Left lung (tissue), 10 donors: ENCODE measurements around the gene ARFGAP1. TPM values are rescaled to one million over a fixed set of nuclear protein-coding genes. Genes with fewer than 3 reads are reported as not detected.

ENCODE experiments used
- ATAC-seq: fragments of 200-7000 bp; cut with Tn5 transposase; one replicate; pipeline ENCODE4 v1.9.1; 2020; ENCODE audit warnings: moderate library complexity
- DNase-seq, 4 donors: peaks; one replicate each; pipeline ENCODE4 v3.0.0-alpha.2; 2013 to 2020
- H3K27ac ChIP-seq, 2 donors: fragments of 200-600 bp; sonication (generic) in 1 of 2; one replicate each; pipeline versions ENCODE4 v1.5.0 to v1.8.0; 2020 to 2021
- H3K27me3 ChIP-seq, 2 donors: fragments of 200-600 bp; sonication (generic) in 1 of 2; one replicate each; pipeline versions ENCODE4 v1.5.0 to v1.8.0; 2020 to 2021
- H3K36me3 ChIP-seq, 2 donors: fragments of 200-600 bp; sonication (generic) in 1 of 2; one replicate each; pipeline versions ENCODE4 v1.5.0 to v1.8.0; 2020 to 2021
- H3K4me1 ChIP-seq, 2 donors: fragments of 200-600 bp; one replicate each; pipeline ENCODE4 v1.8.0; 2021
- H3K4me3 ChIP-seq, 2 donors: fragments of 200-600 bp; sonication (generic) in 1 of 2; one replicate each; pipeline versions ENCODE4 v1.5.0 to v1.8.0; 2020 to 2021; ENCODE audit warnings: mild to moderate bottlenecking in 1 of 2
- H3K9me3 ChIP-seq, 2 donors: fragments of 200-600 bp; sonication (generic) in 1 of 2; one replicate each; pipeline versions ENCODE4 v1.5.0 to v1.8.0; 2020 to 2021
- CTCF ChIP-seq, 2 donors: fragments of 200-600 bp; sonication (generic) in 1 of 2; IDR thresholded peaks; one replicate each; pipeline versions ENCODE4 v1.5.0 to v1.8.0; 2021; ENCODE audit warnings: antibody characterized with exemption in 2 of 2
- intact Hi-C, 2 donors: fragments of 100-400 bp; cut with DNase I; formaldehyde crosslinking; loops; one replicate each; pipeline versions ENCODE4 v1.11.2 to v1.14.2; 2022
- polyA plus RNA-seq, 6 donors: library from polyadenylated mRNA; unstranded; fragments of 120-200 nt; gene quantifications; one replicate each; pipeline ENCODE4 v1.2.1, GENCODE V29; 2013; ENCODE audit not compliant: insufficient read length in 6 of 6
- total RNA-seq, 2 donors: library from RNA; stranded (reverse); fragmentation: NEBNext Ultra II Directional; extraction: Animal tissue kit (Norgen Biotek cat#: 25700); gene quantifications; one replicate each; pipeline ENCODE4 v1.2.1, GENCODE V29; 2021
- donor health status: DM: no; HTN: yes; CAD: no.
- donor health status: DM: no; HTN: no; CAD: no.

Gene ARFGAP1
- total and polyA plus RNA-seq, 8 donors = 53.1 to 87.5 (median 70.2) TPM

- no peak overlapping the region for H3K27ac ChIP-seq
Measured at GRCh38 chr20:63273635-63274380, 1.2 kb downstream of the ARFGAP1 start.

GRCh38 chr20:63274381-63275228 lies 2.0 kb downstream of the ARFGAP1 start:
- DNase-seq (no peak), ATAC-seq (no peak)
- no peaks in the 10 kb centered on the region for H3K9me3 ChIP-seq
- intact Hi-C loops = no loop called here
- no peak overlapping the region for H3K27ac ChIP-seq
- peaks cover 4 to 30% of the 10 kb centered on the region in 2 donors for H3K4me1 ChIP-seq
- H3K36me3 ChIP-seq = peaks cover 0 to 41% of the 10 kb centered on the region in 2 donors
- TF ChIP-seq CTCF (IDR thresholded peaks at IDR 0.05) = no peak
- H3K27me3 ChIP-seq = no peaks in the 10 kb centered on the region
- H3K4me3 ChIP-seq = no peak overlapping the region

More at GRCh38 chr20:63273635-63274380, 1.2 kb downstream of the ARFGAP1 start:
- intact Hi-C loops = no loop called here
- no peak for TF ChIP-seq CTCF (IDR thresholded peaks at IDR 0.05)
- H3K9me3 ChIP-seq = no peaks in the 10 kb centered on the region
- peaks cover 0 to 4% of the 10 kb centered on the region in 2 donors for H3K27me3 ChIP-seq
- peak in 1 of 4 donors; percentile 72 for DNase-seq
- H3K4me1 ChIP-seq = peaks cover 4 to 30% of the 10 kb centered on the region in 2 donors
- no peak for ATAC-seq
- H3K4me3 ChIP-seq = peak overlapping the region; percentile 68 to 90
- peaks cover 0 to 33% of the 10 kb centered on the region in 2 donors for H3K36me3 ChIP-seq

- TF ChIP-seq CTCF (IDR thresholded peaks at IDR 0.05) = no peak
- no peak for ATAC-seq
- Histone ChIP-seq H3K27ac (no peak overlapping the region), H3K36me3 (peaks cover 0 to 53% of the 10 kb centered on the region in 2 donors), H3K4me3 (no peak overlapping the region), H3K9me3 (no peaks in the 10 kb centered on the region), H3K4me1 (peaks cover 4 to 30% of the 10 kb centered on the region in 2 donors), H3K27me3 (no peaks in the 10 kb centered on the region)
- intact Hi-C loops = no loop called here
- DNase-seq = no peak
Measured at GRCh38 chr20:63275825-63276224, 3.2 kb downstream of the ARFGAP1 start.

GRCh38 chr20:63276956-63277355 lies 4.3 kb downstream of the ARFGAP1 start:
- Histone ChIP-seq H3K36me3 (peaks cover 0 to 65% of the 10 kb centered on the region in 2 donors), H3K27me3 (no peaks in the 10 kb centered on the region), H3K9me3 (no peaks in the 10 kb centered on the region), H3K27ac (no peak overlapping the region), H3K4me1 (peaks cover 0 to 24% of the 10 kb centered on the region in 2 donors), H3K4me3 (no peak overlapping the region)
- intact Hi-C loops = no loop called here
- no peak for TF ChIP-seq CTCF (IDR thresholded peaks at IDR 0.05)
- ATAC-seq (no peak), DNase-seq (peak in 1 of 4 donors; percentile 68)
